MM.1S (cell line): ENCODE results near the gene ABCC6.

Source experiments
- DNase-seq: peaks from one replicate; pipeline ENCODE4 v3.0.0-alpha.2; 2015
- H2AFZ ChIP-seq: fragments of 300-600 bp; sonication (generic); 2 replicates; pipeline ENCODE4 v1.6.0; 2016; ENCODE audit warnings: antibody characterized with exemption, low read length
- H3F3A ChIP-seq: fragments of 300-600 bp; sonication (generic); 2 replicates; pipeline ENCODE4 v1.6.1; 2016; ENCODE audit warnings: mild to moderate bottlenecking, antibody characterized with exemption, low read length, moderate library complexity, mixed read lengths; ENCODE audit not compliant: insufficient read depth
- H3K27ac ChIP-seq: fragments of 300-600 bp; sonication (generic); 2 replicates; pipeline ENCODE4 v1.5.1; 2016; ENCODE audit warnings: mild to moderate bottlenecking, low read length
- H3K27me3 ChIP-seq: fragments of 300-600 bp; sonication (generic); replicated peaks from 2 replicates; pipeline ENCODE4 v1.6.0; 2016; ENCODE audit warnings: low read length; ENCODE audit not compliant: insufficient read depth
- H3K36me3 ChIP-seq: fragments of 300-600 bp; sonication (generic); replicated peaks from 2 replicates; pipeline ENCODE4 v1.6.1; 2016; ENCODE audit warnings: mild to moderate bottlenecking, low read length, mixed read lengths; ENCODE audit not compliant: insufficient read depth
- H3K4me1 ChIP-seq: fragments of 300-600 bp; sonication (generic); 2 replicates; pipeline ENCODE4 v1.6.1; 2016; ENCODE audit warnings: low read length, mixed read lengths
- H3K4me2 ChIP-seq: fragments of 300-600 bp; sonication (generic); 2 replicates; pipeline ENCODE4 v1.6.0; 2016; ENCODE audit warnings: low read depth, low read length
- H3K4me3 ChIP-seq: fragments of 300-600 bp; sonication (generic); 2 replicates; pipeline ENCODE4 v1.5.1; 2016; ENCODE audit warnings: low read length, mixed read lengths
- H3K79me2 ChIP-seq: fragments of 300-600 bp; sonication (generic); 2 replicates; pipeline ENCODE4 v1.6.1; 2016; ENCODE audit warnings: mixed run types, low read length, mixed read lengths
- H3K9ac ChIP-seq: fragments of 300-600 bp; sonication (generic); 2 replicates; pipeline ENCODE4 v1.6.1; 2016; ENCODE audit warnings: low read length, mixed read lengths
- H3K9me2 ChIP-seq: fragments of 300-600 bp; sonication (generic); replicated peaks from 2 replicates; pipeline ENCODE4 v1.6.1; 2016; ENCODE audit warnings: mild to moderate bottlenecking, low read length, mixed read lengths; ENCODE audit not compliant: insufficient read depth
- H3K9me3 ChIP-seq: fragments of 300-600 bp; sonication (generic); replicated peaks from 2 replicates; pipeline ENCODE4 v1.6.1; 2016; ENCODE audit warnings: mild to moderate bottlenecking, low read length, mixed read lengths; ENCODE audit not compliant: insufficient read depth
- H4K20me1 ChIP-seq: fragments of 300-600 bp; sonication (generic); 2 replicates; pipeline ENCODE4 v1.6.1; 2016; ENCODE audit warnings: mild to moderate bottlenecking, low read length, moderate library complexity, mixed read lengths; ENCODE audit not compliant: insufficient read depth
- CTCF ChIP-seq: fragments of 300-600 bp; sonication (generic); IDR thresholded peaks from 2 replicates; pipeline ENCODE4 v1.5.1; 2016; ENCODE audit warnings: antibody characterized with exemption, low read length, mixed read lengths
- EZH2 ChIP-seq: fragments of 300-600 bp; sonication (generic); optimal IDR thresholded peaks from 2 replicates; pipeline ENCODE3; 2017; ENCODE audit warnings: low read depth, mild to moderate bottlenecking, antibody characterized with exemption, low read length, mixed read lengths
- EZH2phosphoT487 ChIP-seq: fragments of 300-600 bp; sonication (generic); IDR thresholded peaks from 2 replicates; pipeline ENCODE4 v1.6.1; 2018; ENCODE audit warnings: antibody characterized with exemption, low read length

ABCC6 gene

GRCh38 chr16:16146380-16147315, 76.6 kb downstream of the ABCC6 start:
- H4K20me1 ChIP-seq: no peaks in the 10 kb centered on the region
- no peak for TF ChIP-seq EZH2
- no peak for TF ChIP-seq CTCF
- TF ChIP-seq EZH2phosphoT487: no peak
- H3K27me3 ChIP-seq: no peaks in the 10 kb centered on the region
- H3K9me2 ChIP-seq: no peaks in the 10 kb centered on the region
- no peaks in the 10 kb centered on the region for H3F3A ChIP-seq
- no peaks in the 10 kb centered on the region for H3K79me2 ChIP-seq
- H3K4me2 ChIP-seq: no peak overlapping the region
- H3K27ac ChIP-seq: no peak overlapping the region
- H3K4me3 ChIP-seq: no peak overlapping the region
- DNase-seq: no peak
- H3K4me1 ChIP-seq: no peaks in the 10 kb centered on the region
- H3K9me3 ChIP-seq: no peaks in the 10 kb centered on the region
- no peak overlapping the region for H3K9ac ChIP-seq
- no peaks in the 10 kb centered on the region for H3K36me3 ChIP-seq
- no peak overlapping the region for H2AFZ ChIP-seq

GRCh38 chr16:16145286-16145685, 78.0 kb downstream of the ABCC6 start:
- H3F3A ChIP-seq: no peaks in the 10 kb centered on the region
- H3K4me3 ChIP-seq: no peak overlapping the region
- no peaks in the 10 kb centered on the region for H3K9me3 ChIP-seq
- H3K9me2 ChIP-seq: no peaks in the 10 kb centered on the region
- no peak overlapping the region for H3K27ac ChIP-seq
- H3K79me2 ChIP-seq: no peaks in the 10 kb centered on the region
- DNase-seq: no peak
- H3K27me3 ChIP-seq: no peaks in the 10 kb centered on the region
- H3K4me1 ChIP-seq: no peaks in the 10 kb centered on the region
- no peak overlapping the region for H3K4me2 ChIP-seq
- no peak for TF ChIP-seq EZH2
- no peak for TF ChIP-seq EZH2phosphoT487
- no peak for TF ChIP-seq CTCF
- no peaks in the 10 kb centered on the region for H3K36me3 ChIP-seq
- no peak overlapping the region for H3K9ac ChIP-seq
- no peak overlapping the region for H2AFZ ChIP-seq
- no peaks in the 10 kb centered on the region for H4K20me1 ChIP-seq

- no peak overlapping the region for H3K4me3 ChIP-seq
- H3K9me3 ChIP-seq: no peaks in the 10 kb centered on the region
- no peak overlapping the region for H2AFZ ChIP-seq
- H3K27me3 ChIP-seq: no peaks in the 10 kb centered on the region
- no peak overlapping the region for H3K27ac ChIP-seq
- no peaks in the 10 kb centered on the region for H3K36me3 ChIP-seq
- no peaks in the 10 kb centered on the region for H3K79me2 ChIP-seq
- H3F3A ChIP-seq: no peaks in the 10 kb centered on the region
- H3K9ac ChIP-seq: no peak overlapping the region
- no peaks in the 10 kb centered on the region for H3K4me1 ChIP-seq
- DNase-seq: no peak
- no peak overlapping the region for H3K4me2 ChIP-seq
- H4K20me1 ChIP-seq: no peaks in the 10 kb centered on the region
- TF ChIP-seq EZH2 (no peak), CTCF (no peak), EZH2phosphoT487 (no peak)
- H3K9me2 ChIP-seq: no peaks in the 10 kb centered on the region
Measured at GRCh38 chr16:16144416-16144815, 78.9 kb downstream of the ABCC6 start.
